ENCODE data around the gene DMBX1.
A peak's percentile ranks its signal among the peaks of the same experiment; 100 is the strongest.

The DMBX1 gene

GRCh38 chr1:46526013-46526690 lies 36.5 kb downstream of the DMBX1 start:
- no peak for DNase-seq

- peak; percentile 58 for DNase-seq
Observed at GRCh38 chr1:46526691-46527291, 37.2 kb downstream of the DMBX1 start.

GRCh38 chr1:46527474-46528296 lies 38.0 kb downstream of the DMBX1 start:
- DNase-seq: no peak

- no peak for DNase-seq
Observed at GRCh38 chr1:46528297-46528955, 38.8 kb downstream of the DMBX1 start.

GRCh38 chr1:46529031-46529630 lies 39.5 kb downstream of the DMBX1 start:
- no peak for DNase-seq

GRCh38 chr1:46530311-46530710 lies 40.7 kb downstream of the DMBX1 start:
- no peak for DNase-seq

GRCh38 chr1:46530791-46531409 lies 41.3 kb downstream of the DMBX1 start:
- no peak for DNase-seq

GRCh38 chr1:46532095-46532494 lies 42.5 kb downstream of the DMBX1 start:
- DNase-seq: no peak

GRCh38 chr1:46532498-46533178 lies 43.0 kb downstream of the DMBX1 start:
- peak; percentile 63 for DNase-seq

GRCh38 chr1:46533179-46533864 lies 43.7 kb downstream of the DMBX1 start:
- peak; percentile 70 for DNase-seq

GRCh38 chr1:46535063-46535462 lies 45.4 kb downstream of the DMBX1 start:
- DNase-seq: no peak

- no peak for DNase-seq
Observed at GRCh38 chr1:46536527-46536926, 46.9 kb downstream of the DMBX1 start.

- no peak for DNase-seq
Observed at GRCh38 chr1:46537651-46538050, 48.0 kb downstream of the DMBX1 start.

GRCh38 chr1:46538147-46538546 lies 48.5 kb downstream of the DMBX1 start:
- DNase-seq: no peak

All from right kidney (tissue), 1 donor.